CD8-positive, alpha-beta memory T cell (primary cell): ENCODE results near the gene CDH23. TPM values are rescaled to one million over a fixed set of nuclear protein-coding genes. Genes with fewer than 3 reads are reported as not detected.
A peak's percentile ranks its signal among the peaks of the same experiment; 100 is the strongest.

Source experiments
- CTCF ChIA-PET: fragments of 350-600 bp; sonication (Branson Sonifier 250); formaldehyde crosslinking; loops from one replicate; lab custom pipeline; 2021; ENCODE audit warnings: antibody characterized with exemption; lab: Charles Lee
- POLR2A ChIA-PET: fragments of 350-600 bp; sonication (Branson Sonifier 250); formaldehyde crosslinking; loops from one replicate; lab custom pipeline; 2021; ENCODE audit warnings: antibody characterized with exemption; lab: Charles Lee
- DNase-seq, 5 donors: peaks; one replicate each; pipeline versions ENCODE4 v3.0.0 to v3.0.0-alpha.2; 2020 to 2022; ENCODE audit warnings: mixed read lengths in 1 of 5
- H3K27ac ChIP-seq: one replicate; pipeline ENCODE4 v1.7.0; 2013; ENCODE audit warnings: low read depth, mild to moderate bottlenecking, low read length, moderate library complexity
- H3K27me3 ChIP-seq: 2 replicates; pipeline ENCODE4 v1.7.0; 2013; ENCODE audit warnings: low read length, mild to moderate bottlenecking; ENCODE audit not compliant: insufficient read depth, poor library complexity, severe bottlenecking
- H3K36me3 ChIP-seq: 2 replicates; pipeline ENCODE4 v1.7.0; 2013; ENCODE audit warnings: mild to moderate bottlenecking, low read length, moderate library complexity; ENCODE audit not compliant: insufficient read depth
- H3K4me1 ChIP-seq: 2 replicates; pipeline ENCODE4 v1.7.0; 2013; ENCODE audit warnings: mild to moderate bottlenecking, low read length, moderate library complexity; ENCODE audit not compliant: insufficient read depth
- H3K4me3 ChIP-seq: 2 replicates; pipeline ENCODE4 v1.7.0; 2013; ENCODE audit warnings: mild to moderate bottlenecking, low read length
- H3K9me3 ChIP-seq: 2 replicates; pipeline ENCODE4 v1.7.0; 2013; ENCODE audit warnings: mild to moderate bottlenecking, low read length
- H3K27ac Mint-ChIP-seq, 8 donors: one replicate each; pipeline ENCODE4 v1.8.0; 2020 to 2021; ENCODE audit warnings: mixed read lengths in 8 of 8, mild to moderate bottlenecking in 6 of 8, inconsistent platforms in 3 of 8, moderate library complexity in 3 of 8
- H3K27me3 Mint-ChIP-seq, 2 donors: one replicate each; pipeline ENCODE4 v1.8.0; 2020 to 2021; ENCODE audit warnings: mixed read lengths in 2 of 2, mild to moderate bottlenecking in 1 of 2, moderate library complexity in 1 of 2
- H3K36me3 Mint-ChIP-seq, 3 donors: one replicate each; pipeline ENCODE4 v1.8.0; 2020 to 2021; ENCODE audit warnings: mixed read lengths in 3 of 3, inconsistent platforms in 1 of 3, mild to moderate bottlenecking in 1 of 3
- H3K4me1 Mint-ChIP-seq, 3 donors: one replicate each; pipeline ENCODE4 v1.8.0; 2020 to 2021; ENCODE audit warnings: mixed read lengths in 3 of 3, inconsistent platforms in 1 of 3, mild to moderate bottlenecking in 1 of 3
- H3K4me3 Mint-ChIP-seq, 7 donors: one replicate each; pipeline ENCODE4 v1.8.0; 2020 to 2021; ENCODE audit warnings: mixed read lengths in 7 of 7, mild to moderate bottlenecking in 6 of 7, moderate library complexity in 4 of 7, inconsistent platforms in 2 of 7
- H3K9me3 Mint-ChIP-seq, 5 donors: one replicate each; pipeline ENCODE4 v1.8.0; 2020 to 2022; ENCODE audit warnings: mixed read lengths in 5 of 5, mild to moderate bottlenecking in 3 of 5, moderate library complexity in 2 of 5, inconsistent platforms in 1 of 5
- polyA plus RNA-seq: library from polyadenylated mRNA; unstranded; fragments of 300-500 nt; fragmentation: Illumina TruSeq; gene quantifications from one replicate; pipeline ENCODE4 v1.2.3, GENCODE V29; 2021
- total RNA-seq, 2 experiments: library from RNA; stranded (reverse); gene quantifications; one replicate each; pipeline ENCODE4 v1.2.3, GENCODE V29; 2021

CDH23 gene
- total and polyA plus RNA-seq, 3 experiments from 2014 or later = 0.74 to 2.0 (median 0.78) TPM

- no peaks in the 10 kb centered on the region for H3K27me3 Mint-ChIP-seq
- H3K36me3 Mint-ChIP-seq = peaks cover 2 to 37% (median 11%) of the 10 kb centered on the region in 3 donors
- DNase-seq = no peak
- Histone ChIP-seq H3K27ac (no peak overlapping the region), H3K4me1 (peaks cover 5% of the 10 kb centered on the region), H3K4me3 (no peak overlapping the region), H3K27me3 (no peaks in the 10 kb centered on the region), H3K36me3 (peaks cover 10% of the 10 kb centered on the region), H3K9me3 (no peaks in the 10 kb centered on the region)
- H3K4me3 Mint-ChIP-seq = no peak overlapping the region
- no peaks in the 10 kb centered on the region for H3K9me3 Mint-ChIP-seq
- no peaks in the 10 kb centered on the region for H3K4me1 Mint-ChIP-seq
- no peak overlapping the region for H3K27ac Mint-ChIP-seq
- POLR2A ChIA-PET = no interaction called here
- CTCF ChIA-PET = interaction anchor here (0.7 to 3.0 kb wide), 10 partner anchors 9 to 498 kb away, joined by 3 to 20 read pairs (median 4); partner anchors contain the start of genes SLC29A3 and VSIR
Observed at GRCh38 chr10:71812913-71813590, 416.3 kb downstream of the CDH23 start.

- POLR2A ChIA-PET = no interaction called here
- Mint-ChIP-seq H3K36me3 (peaks cover 0 to 56% (median 20%) of the 10 kb centered on the region in 3 donors), H3K27ac (peak overlapping the region in 1 of 8 donors; percentile 58), H3K4me3 (no peak overlapping the region), H3K4me1 (no peaks in the 10 kb centered on the region), H3K27me3 (no peaks in the 10 kb centered on the region), H3K9me3 (no peaks in the 10 kb centered on the region)
- H3K27ac ChIP-seq = no peak overlapping the region
- peak in 1 of 5 donors; percentile 42 for DNase-seq
- H3K36me3 ChIP-seq = peaks cover 24% of the 10 kb centered on the region
- CTCF ChIA-PET = interaction anchor here (1.0 to 1.8 kb wide), 2 partner anchors 81 to 107 kb away, joined by 3 to 5 read pairs; no protein-coding TSS in a partner anchor
- no peak overlapping the region for H3K4me3 ChIP-seq
- H3K27me3 ChIP-seq = no peaks in the 10 kb centered on the region
- H3K9me3 ChIP-seq = no peaks in the 10 kb centered on the region
- H3K4me1 ChIP-seq = peaks cover 5% of the 10 kb centered on the region
Observed at GRCh38 chr10:71814922-71815411, 418.2 kb downstream of the CDH23 start.

- POLR2A ChIA-PET = no interaction called here
- H3K4me3 Mint-ChIP-seq = no peak overlapping the region
- H3K36me3 Mint-ChIP-seq = peaks cover 0 to 63% (median 21%) of the 10 kb centered on the region in 3 donors
- no peaks in the 10 kb centered on the region for H3K9me3 ChIP-seq
- no peak for DNase-seq
- no peak overlapping the region for H3K4me3 ChIP-seq
- H3K27ac ChIP-seq = no peak overlapping the region
- no peaks in the 10 kb centered on the region for H3K27me3 ChIP-seq
- H3K4me1 Mint-ChIP-seq = no peaks in the 10 kb centered on the region
- peaks cover 31% of the 10 kb centered on the region for H3K36me3 ChIP-seq
- no peaks in the 10 kb centered on the region for H3K27me3 Mint-ChIP-seq
- no peaks in the 10 kb centered on the region for H3K9me3 Mint-ChIP-seq
- H3K4me1 ChIP-seq = peaks cover 5% of the 10 kb centered on the region
- H3K27ac Mint-ChIP-seq = peak overlapping the region in 2 of 8 donors; percentile 34 to 52
- CTCF ChIA-PET = interaction anchor here (1.0 kb wide), 1 partner anchor 81 kb away, joined by 3 read pairs; no protein-coding TSS in a partner anchor
Observed at GRCh38 chr10:71815515-71816130, 418.9 kb downstream of the CDH23 start.

DNA sequence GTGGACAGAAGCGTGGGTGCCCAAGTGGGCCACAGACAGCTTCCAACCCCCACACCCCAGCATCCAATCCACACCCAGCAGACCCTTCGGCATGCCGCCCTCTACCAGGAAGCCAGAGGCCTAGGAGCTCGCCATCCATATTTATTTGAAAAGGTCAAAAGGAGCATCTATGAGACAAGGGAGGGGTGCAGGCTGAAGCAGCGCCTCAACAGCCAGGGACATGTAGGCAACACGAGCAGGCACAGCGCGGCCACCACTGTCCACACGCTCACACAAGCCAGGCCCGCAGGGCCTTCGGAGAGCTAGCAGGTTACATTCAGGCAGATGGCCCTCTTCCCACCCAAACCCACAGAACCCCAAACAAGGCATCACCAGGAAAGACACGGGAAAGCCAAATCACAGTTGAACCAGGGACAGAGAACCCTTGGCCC is 419.7 kb downstream of the CDH23 start:
- Histone ChIP-seq H3K27me3 (no peaks in the 10 kb centered on the region), H3K4me3 (no peak overlapping the region), H3K9me3 (no peaks in the 10 kb centered on the region), H3K36me3 (peaks cover 39% of the 10 kb centered on the region), H3K27ac (no peak overlapping the region), H3K4me1 (peaks cover 5% of the 10 kb centered on the region)
- CTCF ChIA-PET = no interaction called here
- DNase-seq = no peak
- no peaks in the 10 kb centered on the region for H3K9me3 Mint-ChIP-seq
- H3K27ac Mint-ChIP-seq = peak overlapping the region in 1 of 8 donors; percentile 60
- no peak overlapping the region for H3K4me3 Mint-ChIP-seq
- H3K27me3 Mint-ChIP-seq = no peaks in the 10 kb centered on the region
- H3K36me3 Mint-ChIP-seq = peaks cover 0 to 71% (median 24%) of the 10 kb centered on the region in 3 donors
- POLR2A ChIA-PET = no interaction called here
- no peaks in the 10 kb centered on the region for H3K4me1 Mint-ChIP-seq

- peak overlapping the region in 4 of 8 donors; percentile 17 to 32 (median 19) for H3K27ac Mint-ChIP-seq
- Histone ChIP-seq H3K4me1 (peaks cover 1% of the 10 kb centered on the region), H3K36me3 (peaks cover 45% of the 10 kb centered on the region), H3K27ac (no peak overlapping the region), H3K9me3 (no peaks in the 10 kb centered on the region), H3K27me3 (no peaks in the 10 kb centered on the region), H3K4me3 (no peak overlapping the region)
- peak in 1 of 5 donors; percentile 13 for DNase-seq
- ChIA-PET POLR2A (no interaction called here), CTCF (no interaction called here)
- H3K36me3 Mint-ChIP-seq = peaks cover 0 to 77% (median 26%) of the 10 kb centered on the region in 3 donors
- no peaks in the 10 kb centered on the region for H3K27me3 Mint-ChIP-seq
- no peaks in the 10 kb centered on the region for H3K9me3 Mint-ChIP-seq
- H3K4me3 Mint-ChIP-seq = no peak overlapping the region
- H3K4me1 Mint-ChIP-seq = peaks cover under 1 to 5% (median under 1%) of the 10 kb centered on the region in 3 donors
Observed at GRCh38 chr10:71816936-71817618, 420.4 kb downstream of the CDH23 start.

DNA sequence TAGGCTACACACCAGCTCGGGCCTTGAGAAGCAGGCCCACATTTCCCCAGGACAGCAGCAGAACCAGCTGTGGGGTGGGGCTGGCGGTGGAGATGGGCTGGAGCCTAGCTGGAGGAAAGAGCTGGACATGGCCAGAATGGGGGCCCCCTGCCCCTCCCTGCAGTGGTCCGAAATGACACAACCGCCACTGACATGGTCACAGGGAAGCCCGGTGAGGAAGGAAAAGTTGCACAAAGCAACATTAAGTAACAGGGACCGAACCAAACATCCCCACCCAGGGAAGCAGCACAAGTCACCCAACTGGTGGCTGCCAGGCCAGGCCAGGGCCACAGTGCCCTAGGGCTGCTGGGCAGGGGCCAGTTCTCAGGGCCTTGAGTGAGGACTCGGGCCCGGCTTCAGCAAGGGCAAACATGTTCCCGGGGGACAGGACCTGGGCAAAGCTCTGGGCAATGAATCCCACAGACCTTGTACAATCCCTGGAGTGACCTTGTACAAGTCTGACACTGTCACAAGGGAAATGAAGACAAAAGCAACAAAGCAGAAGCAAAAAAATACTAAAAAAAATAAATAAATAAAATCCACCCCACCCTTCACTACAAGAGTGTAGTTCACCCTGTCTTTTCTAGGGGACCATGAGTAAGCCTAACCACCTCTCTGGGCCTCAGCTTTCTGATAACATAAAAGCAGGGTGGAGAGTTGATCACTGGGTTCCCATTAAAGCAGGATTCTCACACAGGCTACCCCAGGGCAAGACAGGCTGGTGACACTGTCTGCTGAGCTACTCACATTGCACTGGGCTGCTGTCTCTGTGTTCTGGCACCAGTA is 421.3 kb downstream of the CDH23 start:
- no peak for DNase-seq
- ChIA-PET POLR2A (no interaction called here), CTCF (no interaction called here)
- Histone ChIP-seq H3K27me3 (no peaks in the 10 kb centered on the region), H3K4me3 (no peak overlapping the region), H3K4me1 (no peaks in the 10 kb centered on the region), H3K9me3 (no peaks in the 10 kb centered on the region), H3K27ac (no peak overlapping the region), H3K36me3 (peaks cover 45% of the 10 kb centered on the region)
- H3K9me3 Mint-ChIP-seq = no peaks in the 10 kb centered on the region
- H3K27ac Mint-ChIP-seq = peak overlapping the region in 1 of 8 donors; percentile 38
- H3K4me3 Mint-ChIP-seq = no peak overlapping the region
- peaks cover 7 to 11% (median 7%) of the 10 kb centered on the region in 3 donors for H3K4me1 Mint-ChIP-seq
- H3K27me3 Mint-ChIP-seq = no peaks in the 10 kb centered on the region
- H3K36me3 Mint-ChIP-seq = peaks cover 0 to 86% (median 29%) of the 10 kb centered on the region in 3 donors

- POLR2A ChIA-PET = no interaction called here
- CTCF ChIA-PET = no interaction called here
- no peaks in the 10 kb centered on the region for H3K9me3 ChIP-seq
- no peak overlapping the region for H3K4me3 ChIP-seq
- H3K27ac ChIP-seq = no peak overlapping the region
- no peaks in the 10 kb centered on the region for H3K9me3 Mint-ChIP-seq
- no peak for DNase-seq
- H3K4me1 Mint-ChIP-seq = peaks cover 7 to 11% (median 7%) of the 10 kb centered on the region in 3 donors
- H3K36me3 ChIP-seq = peaks cover 53% of the 10 kb centered on the region
- no peaks in the 10 kb centered on the region for H3K27me3 ChIP-seq
- no peaks in the 10 kb centered on the region for H3K4me1 ChIP-seq
- H3K27ac Mint-ChIP-seq = no peak overlapping the region
- H3K27me3 Mint-ChIP-seq = no peaks in the 10 kb centered on the region
- peaks cover 0 to 91% (median 32%) of the 10 kb centered on the region in 3 donors for H3K36me3 Mint-ChIP-seq
- no peak overlapping the region for H3K4me3 Mint-ChIP-seq
Observed at GRCh38 chr10:71818674-71819260, 422.0 kb downstream of the CDH23 start.
